PC-3 (cell line): ENCODE results near the gene KDM3A.

Experiments
- EZH2 ChIP-seq: fragments of 300-600 bp; sonication (generic); IDR thresholded peaks from one replicate; pipeline ENCODE4 v1.6.1; 2017; ENCODE audit warnings: antibody characterized with exemption, mild to moderate bottlenecking, low read length; ENCODE audit not compliant: unreplicated experiment
- TF ChIP-seq, protein P1 (sequence below): fragments of 300-600 bp; sonication (generic); conservative IDR thresholded peaks from 2 replicates; pipeline ENCODE4 v1.5.1; 2017; ENCODE audit warnings: antibody characterized with exemption, low read depth, mild to moderate bottlenecking, low read length

DNA sequence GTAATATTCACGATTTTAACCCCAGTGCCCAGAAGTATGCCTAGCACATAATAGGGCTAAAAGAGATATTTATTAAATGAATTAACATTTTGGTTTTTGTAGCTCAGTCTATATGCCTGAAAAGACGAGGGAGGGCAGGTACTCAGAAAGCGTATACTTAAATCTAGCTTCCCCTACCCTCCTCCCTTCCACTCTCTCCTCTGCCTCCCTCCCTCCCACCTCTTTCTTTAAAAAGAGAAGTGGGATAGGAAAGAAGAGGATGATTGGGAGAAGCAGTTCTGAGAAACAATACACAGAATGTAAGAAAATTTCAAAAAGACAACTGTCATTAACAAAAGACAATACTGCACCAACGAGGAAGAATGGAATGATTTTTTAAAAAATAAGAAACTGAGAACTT is 82.3 kb downstream of the KDM3A start:
- TF ChIP-seq, protein P1, sequence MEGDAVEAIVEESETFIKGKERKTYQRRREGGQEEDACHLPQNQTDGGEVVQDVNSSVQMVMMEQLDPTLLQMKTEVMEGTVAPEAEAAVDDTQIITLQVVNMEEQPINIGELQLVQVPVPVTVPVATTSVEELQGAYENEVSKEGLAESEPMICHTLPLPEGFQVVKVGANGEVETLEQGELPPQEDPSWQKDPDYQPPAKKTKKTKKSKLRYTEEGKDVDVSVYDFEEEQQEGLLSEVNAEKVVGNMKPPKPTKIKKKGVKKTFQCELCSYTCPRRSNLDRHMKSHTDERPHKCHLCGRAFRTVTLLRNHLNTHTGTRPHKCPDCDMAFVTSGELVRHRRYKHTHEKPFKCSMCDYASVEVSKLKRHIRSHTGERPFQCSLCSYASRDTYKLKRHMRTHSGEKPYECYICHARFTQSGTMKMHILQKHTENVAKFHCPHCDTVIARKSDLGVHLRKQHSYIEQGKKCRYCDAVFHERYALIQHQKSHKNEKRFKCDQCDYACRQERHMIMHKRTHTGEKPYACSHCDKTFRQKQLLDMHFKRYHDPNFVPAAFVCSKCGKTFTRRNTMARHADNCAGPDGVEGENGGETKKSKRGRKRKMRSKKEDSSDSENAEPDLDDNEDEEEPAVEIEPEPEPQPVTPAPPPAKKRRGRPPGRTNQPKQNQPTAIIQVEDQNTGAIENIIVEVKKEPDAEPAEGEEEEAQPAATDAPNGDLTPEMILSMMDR = no peak
- no peak for TF ChIP-seq EZH2
